ENCODE data around the gene SPOCK3.

- no peak for TF ChIP-seq RFX5 (IDR thresholded peaks at IDR 0.05; ENCODE audit: low read depth, low read length)
- no peak for TF ChIP-seq PRDM10 (CRISPR knock-in tag; IDR thresholded peaks at IDR 0.05; ENCODE audit: low read depth)
- no peak for TF ChIP-seq CENPBD1 (CRISPR knock-in tag; IDR thresholded peaks at IDR 0.05; ENCODE audit: borderline replicate concordance, low read depth)
- no peak for TF ChIP-seq CBX1 (IDR thresholded peaks at IDR 0.05; ENCODE audit: low read depth)
- TF ChIP-seq JUND (CRISPR knock-in tag; IDR thresholded peaks at IDR 0.05): no peak
- no peak for TF ChIP-seq RAD51 (IDR thresholded peaks at IDR 0.05; ENCODE audit: borderline replicate concordance)
- TF ChIP-seq ZFP1 (CRISPR knock-in tag; IDR thresholded peaks at IDR 0.05): no peak
- no peak for TF ChIP-seq FOXK1 (CRISPR knock-in tag; IDR thresholded peaks at IDR 0.05; ENCODE audit: borderline replicate concordance, low read depth)
- TF ChIP-seq BRD4 (CRISPR knock-in tag; IDR thresholded peaks at IDR 0.05): no peak
- TF ChIP-seq MTERF4 (CRISPR knock-in tag; IDR thresholded peaks at IDR 0.05): no peak
- TF ChIP-seq SP2 (CRISPR knock-in tag; IDR thresholded peaks at IDR 0.05): no peak
- no peak for TF ChIP-seq KLF6 (CRISPR knock-in tag; IDR thresholded peaks at IDR 0.05)
- TF ChIP-seq ZNF274 (CRISPR knock-in tag; IDR thresholded peaks at IDR 0.05): no peak
These were observed 406.7 kb downstream of the SPOCK3 start for GRCh38 chr4:166827629-166828028.
